HK-2 (cell line): ENCODE results near the gene SYNE2.
"Not testable (repeated sequence)": the region's sequence is repeated elsewhere in the genome, so short reads cannot be mapped to it uniquely, and the experiment has no call there.

ENCODE experiments used
- DNase-seq: peaks from one replicate; pipeline ENCODE4 v3.0.0-alpha.2; 2018; ENCODE audit not compliant: unreplicated experiment

SYNE2 gene

GRCh38 chr14:63869940-63870752, 17.3 kb downstream of the SYNE2 start:
- DNase-seq: not testable (repeated sequence)

GRCh38 chr14:63870753-63871037, 17.9 kb downstream of the SYNE2 start:
- DNase-seq: not testable (repeated sequence)

GRCh38 chr14:63874223-63874622, 21.4 kb downstream of the SYNE2 start:
- no peak for DNase-seq

GRCh38 chr14:63875311-63875710, 22.5 kb downstream of the SYNE2 start:
- no peak for DNase-seq

GRCh38 chr14:63877550-63877939, 24.7 kb downstream of the SYNE2 start:
- no peak for DNase-seq

- DNase-seq: no peak
Observed at GRCh38 chr14:63878052-63878451, 25.2 kb downstream of the SYNE2 start.

GRCh38 chr14:63878792-63879191, 26.0 kb downstream of the SYNE2 start:
- no peak for DNase-seq

GRCh38 chr14:63881926-63882325, 29.1 kb downstream of the SYNE2 start:
- no peak for DNase-seq

GRCh38 chr14:63887899-63888298, 35.1 kb downstream of the SYNE2 start:
- DNase-seq: no peak

- DNase-seq: no peak
Observed at GRCh38 chr14:63890553-63890952, 37.7 kb downstream of the SYNE2 start.

- DNase-seq: no peak
Observed at GRCh38 chr14:63891148-63891975, 38.6 kb downstream of the SYNE2 start.

GRCh38 chr14:63892265-63892664, 39.5 kb downstream of the SYNE2 start:
- DNase-seq: no peak

- peak; percentile 24 for DNase-seq
Observed at GRCh38 chr14:63893701-63894458, 41.1 kb downstream of the SYNE2 start.

GRCh38 chr14:63895510-63895909, 42.7 kb downstream of the SYNE2 start:
- DNase-seq: no peak

- DNase-seq: peak; percentile 26
Observed at GRCh38 chr14:63896278-63896720, 43.5 kb downstream of the SYNE2 start.

- DNase-seq: no peak
Observed at GRCh38 chr14:63897721-63898163, 44.9 kb downstream of the SYNE2 start.

- DNase-seq: no peak
Observed at GRCh38 chr14:63899953-63900352, 47.1 kb downstream of the SYNE2 start.

- DNase-seq: no peak
Observed at GRCh38 chr14:63901434-63902085, 48.8 kb downstream of the SYNE2 start.

- no peak for DNase-seq
Observed at GRCh38 chr14:63902375-63902976, 49.7 kb downstream of the SYNE2 start.

- no peak for DNase-seq
Observed at GRCh38 chr14:63904724-63905123, 51.9 kb downstream of the SYNE2 start.

GRCh38 chr14:63905370-63905769, 52.6 kb downstream of the SYNE2 start:
- DNase-seq: no peak
